ENCODE results near the gene CBR3. TPM values are rescaled to one million over a fixed set of nuclear protein-coding genes. Genes with fewer than 3 reads are reported as not detected.
"Not testable (repeated sequence)": the region's sequence is repeated elsewhere in the genome, so short reads cannot be mapped to it uniquely, and the experiment has no call there.

Gene CBR3
- total RNA-seq, 4 donors from 2014 or later, result 0.80 to 2.9 (median 1.8) TPM

DNA sequence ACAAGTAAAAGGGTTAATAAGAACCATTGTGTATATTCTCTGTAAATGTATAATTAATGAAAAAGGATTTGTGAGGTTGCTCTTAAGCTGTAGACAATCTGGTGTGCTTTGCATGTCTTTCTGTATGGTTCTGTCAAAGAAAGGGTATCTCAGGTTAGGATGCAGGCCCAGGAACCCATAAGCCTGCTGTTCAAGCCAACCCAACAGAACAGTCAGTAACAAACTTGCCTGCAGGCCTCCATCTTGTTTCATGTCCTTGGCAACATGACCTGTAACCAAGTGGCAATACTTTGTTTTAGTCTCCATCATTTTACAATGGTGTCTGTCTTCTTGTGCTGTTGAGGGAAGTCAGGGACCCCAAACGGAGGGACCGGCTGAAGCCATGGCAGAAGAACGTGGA lies 35.9 kb upstream of the CBR3 start:
- in situ Hi-C loops (cut with MboI; ENCODE audit: low sequenced_read_pairs in 4 of 4), result no loop called here

GRCh38 chr21:36099695-36100211 lies 35.1 kb upstream of the CBR3 start:
- H3K9me3 ChIP-seq; intact Hi-C loops (cut with DNase I; ENCODE audit: low total_unique reads); H3K27me3 ChIP-seq; ATAC-seq; H3K27ac ChIP-seq; DNase-seq; H3K36me3 ChIP-seq; H3K4me3 ChIP-seq; in situ Hi-C loops (cut with MboI; ENCODE audit: low sequenced_read_pairs in 4 of 4): not testable (repeated sequence)
- peaks cover 13 to 19% of the 10 kb centered on the region in 2 donors for H3K4me1 ChIP-seq

More for the DNA sequence above, 35.9 kb upstream of the CBR3 start:
- intact Hi-C loops (cut with DNase I; ENCODE audit: low total_unique reads), result no loop called here
- Histone ChIP-seq H3K27me3 (no peaks in the 10 kb centered on the region), H3K27ac (no peak overlapping the region), H3K9me3 (no peaks in the 10 kb centered on the region), H3K4me1 (peaks cover 10 to 13% of the 10 kb centered on the region in 2 donors), H3K4me3 (no peak overlapping the region), H3K36me3 (no peaks in the 10 kb centered on the region)
- no peak for ATAC-seq
- no peak for DNase-seq
- TF ChIP-seq CTCF (IDR thresholded peaks at IDR 0.05 in 4 of 5, conservative IDR thresholded peaks at IDR 0.05 in 1 of 5), result no peak
- no peak for TF ChIP-seq POLR2A (IDR thresholded peaks at IDR 0.05)

DNA sequence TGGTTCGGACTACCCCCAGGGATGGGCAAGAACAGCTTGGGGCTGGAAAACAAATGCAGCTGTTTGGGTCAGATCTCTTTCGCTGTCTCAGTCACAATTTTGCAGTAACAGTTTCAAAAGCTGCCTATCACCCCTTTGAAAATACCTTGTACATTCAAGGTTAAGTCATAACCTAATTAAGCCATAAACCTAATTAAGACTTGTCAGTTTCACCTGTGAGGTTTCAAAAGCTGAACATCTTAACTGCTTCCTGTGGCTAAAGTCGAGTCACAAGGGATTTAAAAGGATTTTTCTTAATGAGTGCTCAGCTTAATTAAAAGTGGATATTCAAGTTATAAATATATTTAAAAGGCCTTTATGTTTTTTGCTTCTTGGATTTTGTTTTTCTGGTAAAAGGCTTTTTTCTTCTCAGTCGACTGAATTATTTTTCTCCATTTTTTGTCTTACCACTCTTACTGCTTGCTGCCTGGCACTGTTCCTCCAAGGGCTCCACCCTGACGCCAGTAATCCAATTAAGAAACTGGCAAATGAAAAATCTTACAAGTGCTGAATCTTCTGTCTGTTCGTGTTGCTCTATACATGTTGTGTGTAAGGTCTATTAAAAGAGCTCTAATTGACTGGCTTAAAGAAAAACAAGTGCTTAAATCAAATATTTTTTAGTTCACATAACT lies 33.8 kb upstream of the CBR3 start:
- ATAC-seq (no peak), DNase-seq (no peak)
- no peak overlapping the region for H3K4me3 ChIP-seq
- intact Hi-C loops (cut with DNase I; ENCODE audit: low total_unique reads), result no loop called here
- no peaks in the 10 kb centered on the region for H3K9me3 ChIP-seq
- H3K27me3 ChIP-seq, result no peaks in the 10 kb centered on the region
- in situ Hi-C loops (cut with MboI; ENCODE audit: low sequenced_read_pairs in 4 of 4), result no loop called here
- no peaks in the 10 kb centered on the region for H3K36me3 ChIP-seq
- H3K27ac ChIP-seq, result no peak overlapping the region
- TF ChIP-seq CTCF (IDR thresholded peaks at IDR 0.05 in 4 of 5, conservative IDR thresholded peaks at IDR 0.05 in 1 of 5) (no peak), POLR2A (IDR thresholded peaks at IDR 0.05) (no peak)
- peaks cover 14 to 20% of the 10 kb centered on the region in 2 donors for H3K4me1 ChIP-seq

DNA sequence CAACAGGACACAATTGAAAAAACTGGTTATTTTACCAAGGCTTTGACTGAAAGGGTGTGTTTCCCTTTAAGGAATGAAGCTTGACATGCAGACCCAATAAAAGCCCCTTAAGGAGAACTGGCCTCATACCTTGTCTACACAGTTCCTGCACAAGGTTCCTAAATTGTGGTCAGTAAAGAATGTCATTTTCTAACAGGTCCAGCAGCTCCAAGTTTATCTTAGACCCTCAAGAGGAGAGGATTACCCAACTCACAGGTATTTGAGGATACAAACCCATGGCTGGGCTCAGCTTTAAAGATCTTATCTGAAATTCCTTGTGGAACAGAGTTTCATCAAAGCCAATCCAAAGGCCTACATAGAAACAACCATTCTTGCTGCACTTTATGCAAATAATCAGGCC lies 31.4 kb upstream of the CBR3 start:
- TF ChIP-seq POLR2A (IDR thresholded peaks at IDR 0.05), result no peak
- no peak overlapping the region for H3K27ac ChIP-seq
- H3K9me3 ChIP-seq, result no peaks in the 10 kb centered on the region
- no peaks in the 10 kb centered on the region for H3K36me3 ChIP-seq
- H3K4me1 ChIP-seq, result peaks cover 4 to 7% of the 10 kb centered on the region in 2 donors
- H3K27me3 ChIP-seq, result no peaks in the 10 kb centered on the region
- intact Hi-C loops (cut with DNase I; ENCODE audit: low total_unique reads), result no loop called here
- in situ Hi-C loops (cut with MboI; ENCODE audit: low sequenced_read_pairs in 4 of 4), result no loop called here
- no peak for DNase-seq
- H3K4me3 ChIP-seq, result no peak overlapping the region
- ATAC-seq, result no peak

DNA sequence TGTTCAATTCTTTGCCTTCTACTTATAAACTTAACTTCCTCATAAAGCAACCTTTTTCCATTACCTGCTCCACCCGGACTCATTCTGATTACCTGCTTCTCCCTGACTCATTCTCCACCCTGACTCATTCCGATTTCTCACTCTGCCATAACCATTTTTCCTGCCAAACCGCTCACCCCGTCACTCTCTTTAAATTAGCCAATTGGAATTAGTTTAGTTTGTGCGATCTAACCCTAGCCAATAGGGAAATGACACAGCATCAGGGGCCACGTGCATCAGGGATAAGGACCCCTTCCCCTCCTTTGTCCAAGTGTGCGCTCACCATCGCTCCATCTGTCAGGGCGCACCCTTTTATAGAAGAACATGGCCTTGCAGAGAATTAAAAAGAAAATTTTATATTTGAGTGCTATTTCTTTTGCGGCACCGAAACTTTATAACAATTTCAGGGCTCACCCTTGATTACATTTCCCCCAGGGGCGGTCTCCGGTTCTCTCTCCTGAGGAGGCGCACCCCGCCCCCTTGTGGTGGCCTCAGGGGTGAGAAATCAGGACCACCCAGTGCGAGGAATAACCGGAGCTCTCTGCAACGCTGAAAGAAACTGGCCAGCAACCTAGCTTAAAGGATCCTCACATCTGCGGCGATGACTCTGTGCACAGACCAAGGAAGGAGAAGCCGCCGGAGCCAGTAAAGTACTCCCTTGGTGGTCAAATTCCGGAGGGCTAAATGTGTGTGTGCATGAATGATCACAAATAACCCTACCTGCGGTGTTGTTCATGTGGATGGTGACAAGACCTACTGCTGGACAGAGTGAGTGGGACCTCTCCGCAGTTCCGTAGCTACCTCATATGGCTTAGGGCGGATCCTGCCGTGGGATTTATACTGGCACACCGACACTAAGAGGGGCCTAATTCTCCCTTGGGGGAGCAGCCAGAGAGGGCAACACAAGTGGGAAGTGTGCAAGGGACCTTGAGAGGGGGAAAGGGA lies 30.3 kb upstream of the CBR3 start:
- no peak for TF ChIP-seq POLR2A (IDR thresholded peaks at IDR 0.05)
- peak; percentile 35 to 53 (median 53) for TF ChIP-seq CTCF (IDR thresholded peaks at IDR 0.05 in 4 of 5, conservative IDR thresholded peaks at IDR 0.05 in 1 of 5)
- Histone ChIP-seq H3K4me3 (peak overlapping the region in 2 of 4 donors; percentile 33 to 50), H3K27ac (no peak overlapping the region), H3K4me1 (peaks cover 4 to 7% of the 10 kb centered on the region in 2 donors), H3K36me3 (no peaks in the 10 kb centered on the region), H3K9me3 (no peaks in the 10 kb centered on the region), H3K27me3 (no peaks in the 10 kb centered on the region)
- peak; percentile 30 to 76 for ATAC-seq
- intact Hi-C loops (cut with DNase I; ENCODE audit: low total_unique reads) (no loop called here), in situ Hi-C loops (cut with MboI; ENCODE audit: low sequenced_read_pairs in 4 of 4) (no loop called here)
- peak in 1 of 2 donors; percentile 48 for DNase-seq
